ENCODE data around the gene WDR18.

WDR18 gene

DNA sequence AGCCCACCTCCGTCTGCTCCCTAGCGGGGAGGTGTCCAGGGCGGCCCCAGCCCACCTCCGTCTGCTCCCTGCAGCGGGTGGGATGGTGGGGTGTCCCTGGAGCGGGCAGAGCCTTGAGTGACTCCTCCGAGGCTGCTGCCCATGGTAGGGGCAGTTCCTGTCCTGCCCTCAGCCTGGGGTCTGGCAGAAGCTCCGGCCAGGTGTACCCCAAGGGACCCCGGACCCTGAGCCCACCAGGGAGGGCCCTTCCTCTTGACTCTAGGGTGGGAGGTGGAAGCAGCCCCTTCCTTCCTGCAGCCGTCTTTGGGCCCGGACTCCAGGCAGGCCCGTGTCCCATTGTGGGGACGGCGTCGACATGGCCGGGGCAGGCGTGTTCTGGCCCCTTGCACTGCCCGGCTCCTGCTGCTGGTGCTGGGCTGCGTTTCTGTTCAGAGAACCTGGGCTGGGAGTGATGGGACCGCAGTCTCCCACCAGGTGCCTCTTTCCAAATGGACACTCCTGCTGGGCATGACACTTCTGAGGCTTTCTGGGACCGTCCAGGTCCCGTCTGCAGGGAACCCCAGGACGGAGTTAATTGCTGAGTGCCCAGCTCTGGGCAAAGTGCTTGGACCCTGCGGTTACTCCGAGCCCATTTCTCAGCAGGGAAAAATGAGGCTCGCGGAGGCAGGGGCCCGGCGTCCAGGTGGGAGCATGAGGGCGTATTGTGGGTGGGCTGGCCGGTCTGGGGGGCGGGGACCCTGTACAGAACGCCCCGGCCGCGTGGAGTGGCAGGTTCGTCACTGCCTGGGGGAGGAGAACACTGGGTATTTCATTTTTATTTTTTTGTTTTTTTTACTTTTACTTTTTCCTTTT lies 38.5 kb upstream of the WDR18 start:
- no peak overlapping the region for H3K4me3 Mint-ChIP-seq
- H3K27me3 Mint-ChIP-seq = no peaks in the 10 kb centered on the region
- peak overlapping the region; percentile 78 for H3K27ac Mint-ChIP-seq
- no peaks in the 10 kb centered on the region for H3K9me3 Mint-ChIP-seq
- H3K36me3 Mint-ChIP-seq = peaks cover 43% of the 10 kb centered on the region
- peaks cover 64% of the 10 kb centered on the region for H3K4me1 Mint-ChIP-seq
- ATAC-seq = no peak

DNA sequence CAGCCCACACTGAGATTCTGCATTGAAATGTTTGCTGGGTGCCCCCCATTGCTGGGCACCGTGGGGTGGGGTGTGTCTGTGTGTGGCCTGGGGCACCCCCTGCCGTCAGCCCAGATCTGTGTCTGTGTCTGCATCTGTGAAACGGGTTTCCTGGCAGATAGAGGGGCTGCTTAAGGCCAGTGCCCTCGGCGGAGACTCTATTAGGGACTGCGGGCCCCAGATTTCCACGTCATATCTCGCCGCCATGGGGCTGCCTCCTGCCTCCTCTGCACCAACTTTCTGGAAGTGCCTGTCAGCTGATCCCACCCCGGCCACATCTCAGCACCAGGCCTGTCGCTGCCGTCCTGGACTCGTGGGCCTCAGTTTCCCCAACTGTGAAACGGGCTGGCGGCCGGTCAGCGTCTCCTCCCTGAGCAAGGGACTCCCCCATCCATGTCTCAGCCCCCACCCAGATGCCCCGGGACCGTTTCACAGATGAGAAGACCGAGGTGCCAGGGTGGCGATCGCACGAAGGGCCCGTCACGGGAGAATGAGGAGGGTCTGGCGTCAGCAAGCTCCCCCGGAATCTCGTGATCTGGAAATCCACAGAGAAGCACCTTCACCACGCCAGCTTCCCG lies 36.9 kb upstream of the WDR18 start:
- peak; percentile 38 for ATAC-seq
- peaks cover 36% of the 10 kb centered on the region for H3K36me3 Mint-ChIP-seq
- H3K27ac Mint-ChIP-seq = peak overlapping the region; percentile 100
- peak overlapping the region; percentile 80 for H3K4me3 Mint-ChIP-seq
- H3K9me3 Mint-ChIP-seq = no peaks in the 10 kb centered on the region
- no peaks in the 10 kb centered on the region for H3K27me3 Mint-ChIP-seq
- H3K4me1 Mint-ChIP-seq = peaks cover 67% of the 10 kb centered on the region

DNA sequence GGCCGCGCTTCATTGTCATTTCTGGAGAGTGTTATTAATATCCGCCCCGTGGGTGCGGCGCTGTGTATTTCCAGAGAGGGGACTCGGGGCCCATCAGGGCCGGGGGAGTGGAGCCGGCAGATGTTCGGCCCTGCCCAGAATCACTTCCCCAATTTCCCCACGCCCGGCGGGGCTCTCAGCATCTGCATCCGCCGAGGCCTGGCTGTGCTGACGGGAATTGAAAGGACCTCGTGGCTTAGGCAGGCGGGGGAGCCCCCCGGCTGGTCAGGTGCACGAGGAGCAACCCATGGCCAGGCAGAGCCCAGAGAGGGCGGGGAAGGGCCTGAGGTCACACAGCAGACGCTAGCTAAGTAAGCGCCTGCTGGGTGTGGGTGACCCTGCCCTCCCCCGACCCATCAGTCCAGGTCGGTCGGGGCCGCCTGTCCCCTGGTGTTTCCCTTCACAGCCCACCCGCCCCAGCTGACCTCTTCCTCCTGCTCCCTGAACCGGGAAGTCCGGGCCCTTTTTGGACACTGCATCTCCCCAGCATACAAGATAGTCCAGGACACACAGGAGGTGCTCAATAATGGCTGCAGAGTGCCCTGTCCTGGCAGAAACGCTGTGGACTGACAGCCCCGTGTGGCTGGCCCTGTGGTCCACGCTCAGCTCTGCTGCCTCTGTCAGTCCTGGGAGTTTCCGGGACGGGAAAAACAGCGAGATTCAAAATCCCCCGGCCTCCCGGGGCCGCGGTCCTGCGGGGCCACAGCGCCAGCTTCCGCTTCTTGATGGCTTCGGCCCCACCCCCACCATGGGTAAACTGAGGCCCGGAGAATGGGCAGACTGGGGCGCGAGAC lies 36.2 kb upstream of the WDR18 start:
- peak; percentile 91 for ATAC-seq
- peaks cover 29% of the 10 kb centered on the region for H3K36me3 Mint-ChIP-seq
- H3K27ac Mint-ChIP-seq = peak overlapping the region; percentile 100

DNA sequence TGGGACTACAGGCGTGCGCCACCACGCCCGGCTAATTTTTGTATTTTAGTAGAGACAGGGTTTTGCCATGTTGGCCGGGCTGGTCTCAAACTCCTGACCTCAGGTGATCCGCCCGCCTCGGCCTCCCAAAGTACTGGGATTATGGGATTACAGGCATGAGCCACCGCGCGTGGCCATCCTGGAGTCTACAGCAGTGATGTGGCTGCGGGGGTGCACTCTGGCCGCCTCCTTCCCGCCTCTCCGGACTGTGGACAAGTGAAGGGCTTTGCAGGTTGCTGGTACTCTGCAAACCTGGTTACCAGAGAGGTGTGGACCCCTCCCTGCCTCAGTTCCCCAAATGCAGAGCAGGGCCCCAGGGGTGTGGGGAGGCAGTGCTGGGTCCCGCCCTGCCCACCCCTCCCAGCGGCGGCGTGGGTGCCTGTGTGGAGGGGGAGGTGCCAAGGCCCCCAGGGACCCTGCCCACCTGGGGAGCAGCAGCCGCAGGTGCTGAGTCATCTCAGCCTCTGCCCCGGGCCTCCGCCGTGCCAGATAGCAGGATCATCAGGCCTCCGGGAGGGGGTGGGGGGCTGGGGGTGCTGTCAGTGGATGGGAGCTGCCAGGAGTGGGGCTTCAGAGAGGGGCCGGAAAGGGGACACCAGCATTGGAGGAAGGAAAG lies 35.2 kb upstream of the WDR18 start:
- Mint-ChIP-seq H3K4me1 (peaks cover 80% of the 10 kb centered on the region), H3K36me3 (peaks cover 19% of the 10 kb centered on the region), H3K27me3 (no peaks in the 10 kb centered on the region), H3K27ac (peak overlapping the region; percentile 100), H3K4me3 (peak overlapping the region; percentile 80), H3K9me3 (no peaks in the 10 kb centered on the region)
- ATAC-seq = no peak

More for the DNA sequence above, 36.2 kb upstream of the WDR18 start:
- H3K27me3 Mint-ChIP-seq = no peaks in the 10 kb centered on the region
- no peaks in the 10 kb centered on the region for H3K9me3 Mint-ChIP-seq
- peak overlapping the region; percentile 80 for H3K4me3 Mint-ChIP-seq
- H3K4me1 Mint-ChIP-seq = peaks cover 71% of the 10 kb centered on the region

DNA sequence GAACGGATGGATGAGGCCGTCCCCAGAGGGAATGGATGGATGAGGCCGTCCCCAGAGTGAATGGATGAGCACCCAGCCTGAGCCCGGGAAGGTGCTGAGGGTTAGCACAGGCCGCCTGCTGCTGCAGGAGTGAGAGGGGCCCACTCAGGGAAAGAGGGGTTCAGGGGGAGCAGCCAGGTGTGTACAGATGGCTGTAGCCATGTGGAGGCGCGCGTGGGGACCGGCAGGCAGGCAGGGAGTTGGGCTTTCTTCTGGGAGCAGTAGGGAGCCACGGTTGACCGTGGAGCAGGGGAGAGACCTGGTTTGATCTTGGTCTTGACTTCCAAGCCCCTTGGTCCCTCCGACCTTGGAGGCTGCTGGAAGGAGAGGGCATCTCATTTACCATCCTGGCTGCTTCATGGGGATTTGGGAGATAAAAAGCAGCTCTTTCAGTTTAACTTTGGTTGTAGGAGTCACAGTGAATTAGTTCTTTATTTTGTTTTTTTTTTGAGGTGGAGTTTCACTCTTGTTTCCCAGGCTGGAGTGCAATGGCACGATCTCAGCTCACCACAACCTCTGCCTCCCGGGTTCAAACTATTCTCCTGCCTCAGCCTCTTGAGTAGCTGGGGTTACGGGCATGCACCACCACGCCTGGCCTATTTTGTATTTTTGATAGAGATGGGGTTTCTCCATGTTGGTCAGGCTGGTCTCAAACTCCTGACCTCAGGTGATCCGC lies 33.6 kb upstream of the WDR18 start:
- H3K9me3 Mint-ChIP-seq = no peaks in the 10 kb centered on the region
- H3K4me1 Mint-ChIP-seq = peaks cover 81% of the 10 kb centered on the region
- peaks cover 6% of the 10 kb centered on the region for H3K36me3 Mint-ChIP-seq
- no peak for ATAC-seq
- H3K27me3 Mint-ChIP-seq = no peaks in the 10 kb centered on the region
- H3K4me3 Mint-ChIP-seq = peak overlapping the region; percentile 23
- peak overlapping the region; percentile 100 for H3K27ac Mint-ChIP-seq

DNA sequence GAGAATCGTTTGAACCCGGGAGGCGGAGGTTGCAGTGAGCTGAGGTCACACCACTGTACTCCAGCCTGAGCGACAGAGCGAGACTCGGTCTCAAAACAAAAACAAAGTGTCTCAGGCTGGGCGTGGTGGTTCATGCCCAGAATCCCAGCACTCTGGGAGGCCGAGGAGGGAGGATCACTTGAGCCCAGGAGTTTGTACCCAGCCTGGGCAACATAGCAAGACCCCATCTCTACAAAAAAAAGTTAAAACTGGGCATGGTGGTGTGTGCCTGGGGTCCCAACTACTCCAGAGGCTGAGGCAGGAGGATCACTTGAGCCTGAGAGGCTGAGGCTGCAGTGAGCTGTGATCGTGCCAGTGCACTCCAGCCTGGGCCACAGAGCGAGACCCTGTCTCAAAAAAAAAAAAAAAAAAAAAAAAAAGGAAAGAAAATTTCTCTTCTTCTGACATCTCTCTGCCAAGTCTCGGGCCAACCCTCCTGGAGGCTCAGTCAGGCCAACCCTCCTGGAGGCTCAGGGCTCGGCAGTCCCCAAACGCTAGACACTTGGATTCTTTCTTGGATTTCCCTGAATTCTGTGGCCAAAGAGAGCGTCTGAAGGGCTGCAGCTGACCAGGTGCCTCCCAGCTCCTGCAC lies 32.0 kb upstream of the WDR18 start:
- no peak for ATAC-seq
- H3K4me1 Mint-ChIP-seq = peaks cover 74% of the 10 kb centered on the region
- no peaks in the 10 kb centered on the region for H3K9me3 Mint-ChIP-seq
- H3K4me3 Mint-ChIP-seq = peak overlapping the region; percentile 80
- H3K27ac Mint-ChIP-seq = peak overlapping the region; percentile 100
- peaks cover 6% of the 10 kb centered on the region for H3K36me3 Mint-ChIP-seq
- H3K27me3 Mint-ChIP-seq = no peaks in the 10 kb centered on the region

DNA sequence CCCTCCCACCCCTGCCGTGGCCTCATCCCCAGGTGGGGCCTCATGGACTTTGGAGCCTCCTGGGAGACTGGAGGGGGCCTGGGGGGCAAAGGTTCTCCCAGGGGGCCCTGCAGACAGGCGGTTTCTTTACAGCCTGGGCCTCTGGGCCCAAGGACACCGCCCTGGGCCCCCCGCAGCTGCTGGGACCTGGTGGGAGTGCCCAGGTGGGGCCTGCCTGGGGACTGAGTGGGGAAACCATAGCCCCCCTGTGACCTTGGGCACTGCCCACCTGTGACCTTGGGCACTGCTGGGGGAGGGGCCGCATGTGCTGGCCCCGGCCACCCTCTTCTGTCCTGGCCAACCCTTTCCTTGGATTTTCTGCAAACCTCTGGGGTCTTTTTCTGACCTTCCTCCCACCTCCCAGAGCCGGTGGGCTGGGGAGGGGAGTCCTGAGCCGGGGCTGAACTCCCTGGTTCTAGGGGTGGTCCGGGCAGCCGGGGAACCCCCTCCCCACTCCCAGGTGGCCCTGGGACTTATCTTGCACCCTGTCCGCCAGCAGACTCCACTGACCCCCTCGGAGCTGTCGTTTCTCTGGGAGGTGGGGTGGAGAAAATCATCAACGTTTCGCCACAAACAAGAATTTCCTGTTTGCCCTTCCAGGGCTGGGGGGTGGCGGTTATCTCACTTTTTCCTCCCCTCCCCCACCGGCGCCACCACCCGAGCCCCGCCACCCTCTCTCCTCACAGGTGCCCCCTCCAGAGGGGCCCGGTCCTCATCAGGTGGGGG lies 31.3 kb upstream of the WDR18 start:
- peak; percentile 12 for ATAC-seq
- H3K27ac Mint-ChIP-seq = peak overlapping the region; percentile 100
- H3K36me3 Mint-ChIP-seq = peaks cover 6% of the 10 kb centered on the region
- no peaks in the 10 kb centered on the region for H3K27me3 Mint-ChIP-seq
- no peaks in the 10 kb centered on the region for H3K9me3 Mint-ChIP-seq
- H3K4me1 Mint-ChIP-seq = peaks cover 68% of the 10 kb centered on the region
- H3K4me3 Mint-ChIP-seq = peak overlapping the region; percentile 80

DNA sequence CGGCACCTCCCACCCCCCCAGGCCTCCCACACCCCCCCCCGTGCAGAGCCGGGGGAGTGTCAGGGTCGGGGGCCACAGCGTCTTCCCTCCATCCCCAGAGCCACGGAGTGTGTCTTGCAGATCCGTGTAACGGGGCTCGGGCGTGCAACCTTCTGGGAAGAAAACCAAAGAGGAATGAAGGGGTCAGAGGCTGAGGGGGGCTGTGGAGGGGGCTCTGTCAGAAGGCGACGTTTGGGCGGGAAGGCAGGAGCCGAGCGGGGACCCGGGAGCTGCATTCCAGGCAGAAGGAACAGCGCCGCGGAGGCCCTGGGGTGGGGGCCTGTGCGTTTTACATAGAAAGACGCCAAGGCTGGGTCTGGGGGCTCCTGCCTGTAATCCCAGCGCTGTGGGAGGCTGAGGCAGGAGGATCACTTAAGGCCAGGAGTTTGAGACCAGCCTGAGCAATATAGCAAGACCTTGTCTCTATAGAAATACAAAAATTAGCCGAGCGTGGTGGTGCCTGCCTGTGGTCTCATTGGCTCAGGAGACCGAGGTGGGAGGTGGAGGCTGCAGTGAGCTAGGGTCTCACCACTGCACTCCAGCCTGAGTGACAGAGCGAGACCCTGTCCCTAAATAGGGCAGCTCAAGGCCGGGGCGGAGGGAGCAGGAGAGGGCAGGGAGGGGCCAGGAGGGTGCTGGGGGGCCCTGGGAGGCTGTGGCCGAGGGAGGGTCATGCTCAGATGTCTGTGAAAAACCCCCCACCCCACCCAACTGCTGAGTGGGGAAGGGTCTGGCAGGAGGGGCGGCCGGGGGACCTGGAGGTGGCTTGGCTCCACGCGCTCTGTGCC lies 30.5 kb upstream of the WDR18 start:
- no peak for ATAC-seq
- peak overlapping the region; percentile 100 for H3K27ac Mint-ChIP-seq
- no peaks in the 10 kb centered on the region for H3K9me3 Mint-ChIP-seq
- H3K27me3 Mint-ChIP-seq = no peaks in the 10 kb centered on the region
- H3K36me3 Mint-ChIP-seq = peaks cover 2% of the 10 kb centered on the region
- H3K4me1 Mint-ChIP-seq = peaks cover 60% of the 10 kb centered on the region
- peak overlapping the region; percentile 80 for H3K4me3 Mint-ChIP-seq

DNA sequence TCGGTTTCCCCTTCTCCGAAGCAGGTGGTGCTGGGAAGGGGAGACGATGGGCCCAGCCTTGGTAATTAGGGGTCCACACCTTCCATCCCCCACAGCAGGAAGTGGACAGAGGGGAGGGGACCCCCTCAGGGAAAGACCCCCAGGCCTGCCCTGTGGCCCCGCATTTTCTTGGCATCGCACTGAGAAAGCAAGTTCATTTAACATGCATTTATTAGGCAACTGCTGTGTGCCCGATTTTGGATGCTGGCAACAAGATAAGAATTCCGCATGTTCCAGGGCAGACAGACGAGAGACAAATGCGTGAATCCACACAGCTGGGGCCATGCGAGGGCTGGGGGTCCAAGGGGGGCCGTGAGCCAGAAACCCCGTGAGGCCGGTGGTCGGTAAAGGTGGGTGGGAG lies 29.9 kb upstream of the WDR18 start:
- no peaks in the 10 kb centered on the region for H3K9me3 Mint-ChIP-seq
- peak; percentile 2 for ATAC-seq
- H3K27ac Mint-ChIP-seq = peak overlapping the region; percentile 100
- peaks cover 55% of the 10 kb centered on the region for H3K4me1 Mint-ChIP-seq
- H3K27me3 Mint-ChIP-seq = no peaks in the 10 kb centered on the region
- peaks cover 6% of the 10 kb centered on the region for H3K36me3 Mint-ChIP-seq
- H3K4me3 Mint-ChIP-seq = peak overlapping the region; percentile 75

DNA sequence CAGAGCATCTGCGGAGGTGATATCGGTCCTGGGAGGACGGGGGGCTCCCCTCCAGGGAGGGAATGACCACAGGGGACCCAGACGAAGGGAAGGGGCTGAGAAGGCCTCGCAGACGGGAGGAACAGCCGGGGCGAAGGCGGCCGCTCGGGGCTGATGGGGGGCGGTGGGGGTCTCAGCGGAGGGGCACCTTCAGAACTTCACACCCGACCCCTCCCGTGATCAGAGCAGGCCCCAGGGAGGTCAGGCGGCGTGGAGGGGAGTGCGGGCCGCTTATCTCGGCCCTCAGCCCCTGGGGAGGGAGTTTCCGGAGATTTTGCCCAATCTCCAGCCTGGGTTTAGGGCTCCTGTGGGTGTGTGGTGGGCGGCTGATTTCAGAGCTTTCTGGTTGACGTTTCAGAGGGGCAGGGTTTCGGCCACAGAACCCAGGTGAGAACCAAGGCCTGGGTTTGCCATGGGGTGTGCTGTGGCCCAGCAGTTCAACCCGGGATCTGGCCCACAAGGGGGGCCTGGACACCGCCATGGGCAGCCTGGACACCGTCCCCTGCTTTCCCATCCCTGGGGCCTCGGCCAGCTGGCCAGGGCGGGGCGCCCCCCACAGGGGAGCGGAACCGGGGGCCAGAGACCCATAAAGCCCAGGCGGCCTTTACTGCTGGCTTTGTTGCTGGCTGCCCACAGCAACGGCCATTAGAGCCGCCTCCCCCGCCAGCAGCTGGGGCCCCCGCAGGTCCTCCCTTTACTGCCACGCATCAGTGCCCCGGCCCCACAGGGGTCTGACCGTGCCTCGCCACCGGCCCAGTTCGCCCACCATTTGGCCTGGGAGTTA lies 29.3 kb upstream of the WDR18 start:
- peak; percentile 76 for ATAC-seq
- H3K36me3 Mint-ChIP-seq = peaks cover 13% of the 10 kb centered on the region
- H3K27me3 Mint-ChIP-seq = no peaks in the 10 kb centered on the region
- peak overlapping the region; percentile 100 for H3K27ac Mint-ChIP-seq
- peaks cover 49% of the 10 kb centered on the region for H3K4me1 Mint-ChIP-seq
- peak overlapping the region; percentile 75 for H3K4me3 Mint-ChIP-seq
- no peaks in the 10 kb centered on the region for H3K9me3 Mint-ChIP-seq

DNA sequence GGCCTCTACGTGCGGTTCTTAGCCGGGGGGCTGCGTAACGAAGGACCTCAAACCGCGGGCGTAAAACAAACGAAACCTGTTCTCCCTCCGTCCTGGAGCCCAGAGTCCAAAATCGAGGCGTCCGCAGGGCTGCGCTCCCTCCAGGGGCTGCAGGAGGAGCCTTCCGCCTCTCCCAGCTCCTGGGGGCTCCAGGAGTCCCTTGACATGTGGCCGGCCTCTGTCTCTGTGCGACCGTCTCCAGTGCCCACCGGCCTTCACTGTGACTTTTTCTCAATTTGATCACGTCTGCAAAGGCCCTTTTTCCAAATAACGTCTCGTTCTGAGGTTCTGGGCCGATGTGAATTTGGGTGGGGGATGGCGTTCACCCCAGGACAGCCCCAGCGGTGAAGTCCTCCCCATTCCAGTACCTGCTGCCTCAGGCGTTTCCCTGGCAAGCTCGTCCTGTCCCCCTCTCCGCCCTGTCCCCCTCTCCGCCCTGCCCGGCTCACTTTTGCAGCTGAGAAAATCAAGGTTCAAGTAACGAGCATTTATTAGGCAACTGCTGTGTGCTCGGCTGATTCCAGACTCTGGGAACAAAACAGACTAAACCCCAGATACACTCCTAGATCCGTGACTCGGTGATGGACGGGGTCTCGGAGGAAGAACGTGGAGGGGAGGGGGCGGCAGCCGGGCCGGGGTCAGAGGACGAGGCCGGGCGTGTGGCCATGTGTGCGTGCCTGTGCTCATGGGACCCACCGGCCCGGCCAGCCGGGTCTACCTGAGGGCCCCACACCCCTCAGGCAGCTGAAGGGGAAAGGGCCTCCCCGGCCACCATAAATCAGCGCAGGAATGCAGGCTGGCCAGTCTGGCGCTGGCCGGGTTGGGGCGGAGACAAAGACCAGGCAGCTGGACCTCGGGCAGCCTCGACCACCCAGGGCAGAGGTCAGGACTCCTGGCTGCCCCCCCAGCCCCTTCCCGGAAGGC lies 28.1 kb upstream of the WDR18 start:
- Mint-ChIP-seq H3K27ac (no peak overlapping the region), H3K4me3 (no peak overlapping the region), H3K9me3 (no peaks in the 10 kb centered on the region), H3K4me1 (peaks cover 39% of the 10 kb centered on the region), H3K27me3 (no peaks in the 10 kb centered on the region), H3K36me3 (peaks cover 17% of the 10 kb centered on the region)
- ATAC-seq = no peak
